ENCODE measurements around the gene PHF12.
"Not testable (repeated sequence)": the region's sequence is repeated elsewhere in the genome, so short reads cannot be mapped to it uniquely, and the experiment has no call there.

Gene PHF12

DNA sequence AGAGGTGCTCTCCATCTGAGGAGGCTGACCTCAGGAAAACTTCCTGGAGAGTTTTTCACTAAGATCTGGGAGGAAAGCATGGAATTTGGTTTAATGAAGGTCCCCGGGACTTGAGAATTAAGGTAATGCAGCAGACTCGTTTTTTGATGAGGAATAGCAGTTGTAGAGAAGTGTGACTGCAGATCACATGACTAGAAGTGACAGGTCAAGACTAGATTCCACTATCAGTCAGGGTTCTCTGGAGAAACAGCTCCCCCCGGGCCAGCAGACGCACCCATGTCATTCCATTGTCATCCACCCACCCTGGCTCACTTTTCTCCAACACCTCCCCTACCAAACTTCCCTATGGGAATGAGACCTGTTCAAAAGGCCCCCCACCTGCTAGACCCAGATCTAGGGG, 46.5 kb downstream of the PHF12 start:
- Histone ChIP-seq H3K27ac (replicated peaks) (no peak overlapping the region), H3K4me3 (replicated peaks; ENCODE audit: insufficient read depth, low read length) (no peak overlapping the region), H3K27me3 (ENCODE audit: insufficient read depth, poor library complexity, severe bottlenecking) (no peaks in the 10 kb centered on the region)
- TF ChIP-seq GABPA (IDR thresholded peaks at IDR 0.05; ENCODE audit: low read depth) (no peak), SPI1 (IDR thresholded peaks at IDR 0.05; ENCODE audit: borderline replicate concordance, low read depth) (no peak), POLR2AphosphoS5 (IDR thresholded peaks at IDR 0.05; ENCODE audit: low read depth) (0 out of 2 replicates have a peak, but pooled peaks have one; percentile 6)
- DNase-seq (ENCODE audit: low read depth in 1 of 2, low spot score in 1 of 2) = no peak

DNA sequence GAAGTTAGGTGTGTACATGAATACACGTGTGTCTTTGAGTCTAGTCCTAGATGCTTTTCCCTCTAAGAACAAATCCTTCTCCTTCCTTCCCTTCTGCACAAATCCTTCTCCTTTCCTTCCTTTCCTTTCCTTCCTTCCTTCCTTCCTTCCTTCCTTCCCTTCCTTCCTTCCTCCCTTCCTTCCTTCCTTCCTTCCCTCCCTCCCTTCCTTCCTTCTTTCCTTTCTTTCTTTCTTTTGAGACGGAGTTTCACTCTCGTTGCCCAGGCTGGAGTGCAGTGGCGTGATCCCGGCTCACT, 47.8 kb downstream of the PHF12 start:
- not testable (repeated sequence) for H3K27ac ChIP-seq (replicated peaks); H3K27me3 ChIP-seq (ENCODE audit: insufficient read depth, poor library complexity, severe bottlenecking); DNase-seq (ENCODE audit: low read depth in 1 of 2, low spot score in 1 of 2); H3K4me3 ChIP-seq (replicated peaks; ENCODE audit: insufficient read depth, low read length)

DNA sequence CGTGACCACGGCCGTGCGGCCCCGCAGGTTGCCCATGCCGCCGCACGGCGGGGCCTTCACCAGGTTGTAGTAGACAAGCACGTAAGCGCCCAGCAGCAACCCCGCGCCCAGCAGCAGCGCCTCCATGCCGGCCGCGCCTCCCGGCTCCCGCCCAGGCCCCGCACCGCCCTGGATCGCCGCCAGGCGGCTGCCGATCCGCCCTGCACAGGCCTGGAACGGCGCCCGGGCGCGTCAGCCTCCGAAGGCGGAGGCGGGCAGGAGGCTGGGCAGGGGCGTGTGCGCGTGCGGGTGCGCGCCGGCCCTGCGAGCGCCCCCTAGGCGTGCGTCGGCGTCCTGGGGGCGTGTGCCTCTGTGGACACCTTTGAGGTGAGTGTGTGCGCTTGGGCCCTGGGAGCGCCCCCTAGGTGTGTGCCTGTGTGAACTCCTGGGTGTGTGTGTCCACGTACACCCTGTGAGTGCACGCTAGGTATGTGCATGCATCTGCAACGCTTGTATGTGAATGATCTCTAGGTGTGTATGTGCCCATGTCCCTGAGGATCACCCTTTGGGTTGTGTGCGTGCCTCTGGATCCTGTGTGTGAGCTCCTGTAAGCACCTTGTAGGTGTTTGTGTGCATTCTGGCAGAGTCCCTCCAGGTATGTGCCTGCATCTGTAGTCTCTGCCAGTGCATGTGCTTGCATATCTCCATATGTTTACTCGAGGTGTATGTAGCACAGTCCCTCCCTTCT, 48.3 kb downstream of the PHF12 start, which contains the start of gene DHRS13:
Gene DHRS13 (minus strand): TSS at position 261 of the 727 bp plus-strand sequence. CDS start 135 bp downstream, at position 126.
- peak within 1 kb of the TSS; percentile 66 for H3K27ac ChIP-seq (replicated peaks)
- 0 out of 2 replicates have a peak, but pooled peaks have one; percentile 31 for TF ChIP-seq POLR2AphosphoS5 (IDR thresholded peaks at IDR 0.05; ENCODE audit: low read depth)
- TF ChIP-seq, protein P1, sequence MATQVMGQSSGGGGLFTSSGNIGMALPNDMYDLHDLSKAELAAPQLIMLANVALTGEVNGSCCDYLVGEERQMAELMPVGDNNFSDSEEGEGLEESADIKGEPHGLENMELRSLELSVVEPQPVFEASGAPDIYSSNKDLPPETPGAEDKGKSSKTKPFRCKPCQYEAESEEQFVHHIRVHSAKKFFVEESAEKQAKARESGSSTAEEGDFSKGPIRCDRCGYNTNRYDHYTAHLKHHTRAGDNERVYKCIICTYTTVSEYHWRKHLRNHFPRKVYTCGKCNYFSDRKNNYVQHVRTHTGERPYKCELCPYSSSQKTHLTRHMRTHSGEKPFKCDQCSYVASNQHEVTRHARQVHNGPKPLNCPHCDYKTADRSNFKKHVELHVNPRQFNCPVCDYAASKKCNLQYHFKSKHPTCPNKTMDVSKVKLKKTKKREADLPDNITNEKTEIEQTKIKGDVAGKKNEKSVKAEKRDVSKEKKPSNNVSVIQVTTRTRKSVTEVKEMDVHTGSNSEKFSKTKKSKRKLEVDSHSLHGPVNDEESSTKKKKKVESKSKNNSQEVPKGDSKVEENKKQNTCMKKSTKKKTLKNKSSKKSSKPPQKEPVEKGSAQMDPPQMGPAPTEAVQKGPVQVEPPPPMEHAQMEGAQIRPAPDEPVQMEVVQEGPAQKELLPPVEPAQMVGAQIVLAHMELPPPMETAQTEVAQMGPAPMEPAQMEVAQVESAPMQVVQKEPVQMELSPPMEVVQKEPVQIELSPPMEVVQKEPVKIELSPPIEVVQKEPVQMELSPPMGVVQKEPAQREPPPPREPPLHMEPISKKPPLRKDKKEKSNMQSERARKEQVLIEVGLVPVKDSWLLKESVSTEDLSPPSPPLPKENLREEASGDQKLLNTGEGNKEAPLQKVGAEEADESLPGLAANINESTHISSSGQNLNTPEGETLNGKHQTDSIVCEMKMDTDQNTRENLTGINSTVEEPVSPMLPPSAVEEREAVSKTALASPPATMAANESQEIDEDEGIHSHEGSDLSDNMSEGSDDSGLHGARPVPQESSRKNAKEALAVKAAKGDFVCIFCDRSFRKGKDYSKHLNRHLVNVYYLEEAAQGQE (IDR thresholded peaks at IDR 0.05; ENCODE audit: insufficient replicate concordance, low read depth) = no peak
- TF ChIP-seq, protein P2, sequence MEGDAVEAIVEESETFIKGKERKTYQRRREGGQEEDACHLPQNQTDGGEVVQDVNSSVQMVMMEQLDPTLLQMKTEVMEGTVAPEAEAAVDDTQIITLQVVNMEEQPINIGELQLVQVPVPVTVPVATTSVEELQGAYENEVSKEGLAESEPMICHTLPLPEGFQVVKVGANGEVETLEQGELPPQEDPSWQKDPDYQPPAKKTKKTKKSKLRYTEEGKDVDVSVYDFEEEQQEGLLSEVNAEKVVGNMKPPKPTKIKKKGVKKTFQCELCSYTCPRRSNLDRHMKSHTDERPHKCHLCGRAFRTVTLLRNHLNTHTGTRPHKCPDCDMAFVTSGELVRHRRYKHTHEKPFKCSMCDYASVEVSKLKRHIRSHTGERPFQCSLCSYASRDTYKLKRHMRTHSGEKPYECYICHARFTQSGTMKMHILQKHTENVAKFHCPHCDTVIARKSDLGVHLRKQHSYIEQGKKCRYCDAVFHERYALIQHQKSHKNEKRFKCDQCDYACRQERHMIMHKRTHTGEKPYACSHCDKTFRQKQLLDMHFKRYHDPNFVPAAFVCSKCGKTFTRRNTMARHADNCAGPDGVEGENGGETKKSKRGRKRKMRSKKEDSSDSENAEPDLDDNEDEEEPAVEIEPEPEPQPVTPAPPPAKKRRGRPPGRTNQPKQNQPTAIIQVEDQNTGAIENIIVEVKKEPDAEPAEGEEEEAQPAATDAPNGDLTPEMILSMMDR (IDR thresholded peaks at IDR 0.05; ENCODE audit: insufficient read depth, low read length) = peak; percentile 89

DNA sequence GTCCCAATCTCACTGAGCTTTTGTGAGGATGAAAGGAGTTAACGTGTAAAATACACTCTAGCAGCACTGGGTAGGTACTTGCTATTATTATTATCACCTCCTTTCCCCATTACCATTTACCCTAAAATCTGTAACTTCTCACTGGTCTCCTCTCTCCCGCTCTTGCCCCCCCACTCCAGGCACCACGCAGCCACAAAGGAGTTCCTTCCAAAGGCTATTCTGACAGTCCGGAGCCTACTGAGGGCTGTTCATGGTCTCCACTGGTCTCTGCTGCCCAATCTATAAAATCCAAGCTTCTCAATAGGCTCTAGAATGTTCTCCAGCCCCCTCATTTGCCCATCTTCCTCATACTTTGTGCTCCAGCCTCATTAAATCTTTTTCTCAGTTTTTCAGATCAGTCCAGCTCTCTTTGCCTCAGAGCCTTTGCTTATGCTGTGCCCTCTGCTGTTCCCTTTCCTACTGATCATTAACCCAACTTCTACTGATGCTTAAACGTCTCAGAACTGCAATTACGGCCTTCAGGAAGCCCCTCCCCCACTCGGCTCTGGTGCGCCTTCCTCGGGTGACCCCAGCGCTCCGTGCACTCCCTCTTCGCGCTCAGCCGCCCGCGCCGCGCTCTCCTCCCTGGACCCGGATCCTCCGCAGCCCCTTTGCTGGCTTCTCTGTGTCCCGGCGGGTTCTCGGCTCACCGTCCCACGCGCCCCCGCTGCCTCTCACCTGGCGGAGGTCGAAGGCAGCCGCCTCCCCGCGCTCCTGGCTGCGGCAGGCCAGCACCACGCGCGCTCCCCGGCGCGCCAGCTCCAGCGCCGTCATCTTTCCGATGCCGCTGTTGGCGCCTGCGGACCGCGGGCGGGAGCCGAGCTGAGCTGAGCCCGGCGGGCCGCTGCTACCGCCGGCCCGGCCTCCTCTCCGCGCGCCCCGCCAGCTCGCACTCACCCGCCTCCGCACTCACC, 49.2 kb downstream of the PHF12 start:
- DNase-seq (ENCODE audit: low read depth in 1 of 2, low spot score in 1 of 2) = peak; percentile 54 to 58
- Histone ChIP-seq H3K27ac (replicated peaks) (peak overlapping the region; percentile 66), H3K4me3 (replicated peaks; ENCODE audit: insufficient read depth, low read length) (peak overlapping the region; percentile 66), H3K27me3 (ENCODE audit: insufficient read depth, poor library complexity, severe bottlenecking) (no peaks in the 10 kb centered on the region)
- TF ChIP-seq POLR2AphosphoS5 (IDR thresholded peaks at IDR 0.05; ENCODE audit: low read depth) (no peak), SPI1 (IDR thresholded peaks at IDR 0.05; ENCODE audit: borderline replicate concordance, low read depth) (no peak), GABPA (IDR thresholded peaks at IDR 0.05; ENCODE audit: low read depth) (no peak)
- TF ChIP-seq, protein P1 (IDR thresholded peaks at IDR 0.05; ENCODE audit: insufficient replicate concordance, low read depth) = no peak
- TF ChIP-seq, protein P2 (IDR thresholded peaks at IDR 0.05; ENCODE audit: insufficient read depth, low read length) = no peak

More for the DNA sequence above, 48.3 kb downstream of the PHF12 start, which contains the start of gene DHRS13:
- DNase-seq (ENCODE audit: low read depth in 1 of 2, low spot score in 1 of 2) = peak; percentile 91 to 96
- Histone ChIP-seq H3K27me3 (ENCODE audit: insufficient read depth, poor library complexity, severe bottlenecking) (no peaks in the 10 kb centered on the region), H3K4me3 (replicated peaks; ENCODE audit: insufficient read depth, low read length) (peak within 1 kb of the TSS; percentile 66)

All from HL-60 (cell line).